A549 (cell line): ENCODE measurements around the gene ZNF710. TPM values are rescaled to one million over a fixed set of nuclear protein-coding genes. Genes with fewer than 3 reads are reported as not detected.
A peak's percentile ranks its signal among the peaks of the same experiment; 100 is the strongest.

Source experiments
- ATAC-seq, 2 experiments: fragments of 200-7000 bp in 1 of 2; fragments of >200 bp in 1 of 2; cut with Nextera tagmentation in 1 of 2; cut with Tn5 transposase in 1 of 2; 3 replicates each; pipeline versions ENCODE4 v1.8.0 to v1.9.1; 2018 to 2020; ENCODE audit warnings: mild to moderate bottlenecking in 1 of 2, moderate library complexity in 1 of 2
- CTCF ChIA-PET: fragments of 300-600 bp; sonication (Branson Sonifier 250); formaldehyde crosslinking; extraction: SDS; loops from one replicate; lab custom pipeline; 2021; ENCODE audit warnings: antibody characterized with exemption, inconsistent platforms; lab: Yijun Ruan, JAX
- POLR2A ChIA-PET: fragments of 350-600 bp; formaldehyde crosslinking; extraction: SDS; loops from one replicate; lab custom pipeline; 2021; ENCODE audit warnings: antibody characterized with exemption, inconsistent platforms; lab: Yijun Ruan, JAX
- DNase-seq, 2 experiments: peaks; one replicate each; pipeline versions ENCODE4 v3.0.0 to v3.0.0-alpha.2; 2011 to 2016; ENCODE audit warnings: low read depth in 1 of 2, low spot score in 1 of 2
- FAIRE-seq: peaks from 2 replicates; lab custom pipeline; 2011; peaks lifted over from hg19 to GRCh38; lab: Jason Lieb, UNC
- H3K27ac ChIP-seq, 2 experiments: fragments of >200 bp; sonication (Bioruptor Twin); formaldehyde crosslinking; 3 replicates each; pipeline ENCODE4 v1.5.1; 2016 to 2017
- H3K4me1 ChIP-seq: fragments of >200 bp; sonication (Bioruptor Twin); formaldehyde crosslinking; 3 replicates; pipeline ENCODE4 v1.6.1; 2016
- H3K4me2 ChIP-seq: fragments of >200 bp; sonication (Bioruptor Twin); formaldehyde crosslinking; 3 replicates; pipeline ENCODE4 v1.6.1; 2016
- H3K4me3 ChIP-seq: fragments of >200 bp; sonication (Bioruptor Twin); formaldehyde crosslinking; 3 replicates; pipeline ENCODE4 v1.5.1; 2016
- H3K9me3 ChIP-seq: fragments of >200 bp; sonication (Bioruptor Twin); formaldehyde crosslinking; 3 replicates; pipeline ENCODE4 v1.6.1; 2016
- BHLHE40 ChIP-seq: IDR thresholded peaks from 2 replicates; pipeline ENCODE4 v1.6.1; 2012; ENCODE audit warnings: low read depth, low read length, inconsistent platforms
- CHD4 ChIP-seq: fragments of 200-600 bp; sonication (generic); IDR thresholded peaks from 2 replicates; pipeline ENCODE4 v1.6.1; 2016; ENCODE audit warnings: antibody characterized with exemption, mild to moderate bottlenecking, borderline replicate concordance
- E2F6 ChIP-seq: IDR thresholded peaks from 2 replicates; pipeline ENCODE4 v1.6.1; 2012; ENCODE audit warnings: low read depth, borderline replicate concordance
- EHF ChIP-seq: fragments of 250-450 bp; sonication (Bioruptor Pico); IDR thresholded peaks from 2 replicates; pipeline ENCODE4 v1.5.0; 2020; ENCODE audit warnings: mild to moderate bottlenecking
- EP300 ChIP-seq, 2 experiments: fragments of >200 bp; sonication (Bioruptor Twin); formaldehyde crosslinking; IDR thresholded peaks; 2 replicates in 1 of 2; 3 replicates in 1 of 2; pipeline ENCODE4 v1.6.1; 2016 to 2017
- FOSL2 ChIP-seq, 2 experiments: fragments of 450-650 bp in 1 of 2; fragments of >200 bp in 1 of 2; sonication (Bioruptor Twin) in 1 of 2; formaldehyde crosslinking; IDR thresholded peaks; 2 replicates each; pipeline versions ENCODE4 v1.5.0 to v1.6.1; 2016 to 2020; ENCODE audit warnings: mild to moderate bottlenecking in 1 of 2, moderate library complexity in 1 of 2
- FOXS1 ChIP-seq: fragments of 250-450 bp; sonication (Bioruptor Pico); IDR thresholded peaks from 2 replicates; pipeline ENCODE4 v1.5.0; 2020; ENCODE audit warnings: mild to moderate bottlenecking, moderate library complexity
- GATA3 ChIP-seq: IDR thresholded peaks from 2 replicates; pipeline ENCODE4 v1.6.1; 2012; ENCODE audit warnings: borderline replicate concordance
- HEYL ChIP-seq: fragments of 250-450 bp; sonication (Bioruptor Pico); IDR thresholded peaks from 2 replicates; pipeline ENCODE4 v1.8.0; 2021; ENCODE audit warnings: mild to moderate bottlenecking, moderate library complexity
- HOXA7 ChIP-seq: fragments of 250-450 bp; sonication (Bioruptor Pico); IDR thresholded peaks from 2 replicates; pipeline ENCODE4 v1.5.0; 2020; ENCODE audit warnings: mild to moderate bottlenecking, moderate library complexity
- KDM5A ChIP-seq: fragments of 200-600 bp; sonication (generic); IDR thresholded peaks from 2 replicates; pipeline ENCODE4 v1.6.1; 2016; ENCODE audit warnings: antibody characterized with exemption, mild to moderate bottlenecking
- MAZ ChIP-seq: fragments of 150-350 bp; IDR thresholded peaks from 2 replicates; pipeline ENCODE4 v1.6.1; 2014; ENCODE audit warnings: antibody characterized with exemption, low read depth, low read length, borderline replicate concordance
- MYC ChIP-seq: IDR thresholded peaks from 2 replicates; pipeline ENCODE4 v1.6.1; 2012; ENCODE audit warnings: mild to moderate bottlenecking, inconsistent platforms, low read length, improper control_type of control experiment, borderline replicate concordance
- NR3C1 ChIP-seq: fragments of >200 bp; sonication (Bioruptor Twin); formaldehyde crosslinking; IDR thresholded peaks from 3 replicates; pipeline ENCODE4 v1.6.1; 2017
- POLR2A ChIP-seq: IDR thresholded peaks from 2 replicates; pipeline ENCODE4 v1.6.1; 2012; ENCODE audit warnings: mild to moderate bottlenecking, low read length
- RAD21 ChIP-seq, 2 experiments: fragments of >200 bp in 1 of 2; sonication (Bioruptor Twin) in 1 of 2; formaldehyde crosslinking in 1 of 2; IDR thresholded peaks in 1 of 2; conservative IDR thresholded peaks in 1 of 2; 2 replicates in 1 of 2; 3 replicates in 1 of 2; pipeline ENCODE4 v1.6.1; 2012 to 2018; ENCODE audit warnings: inconsistent platforms in 1 of 2
- RCOR1 ChIP-seq: fragments of 150-350 bp; IDR thresholded peaks from 2 replicates; pipeline ENCODE4 v1.6.1; 2014; ENCODE audit warnings: antibody characterized with exemption, low read length, low read depth
- REST ChIP-seq: fragments of 200-600 bp; sonication (generic); IDR thresholded peaks from 2 replicates; pipeline ENCODE4 v1.6.1; 2016; ENCODE audit warnings: antibody characterized with exemption, mild to moderate bottlenecking, moderate library complexity
- RFX5 ChIP-seq: fragments of 450-650 bp; IDR thresholded peaks from 2 replicates; pipeline ENCODE4 v1.7.1; 2014; ENCODE audit warnings: antibody characterized with exemption, mild to moderate bottlenecking, moderate library complexity
- SREBF2 ChIP-seq: fragments of 450-650 bp; IDR thresholded peaks from 2 replicates; pipeline ENCODE4 v1.6.1; 2014; ENCODE audit warnings: mild to moderate bottlenecking, moderate library complexity
- USF2 ChIP-seq: fragments of 450-650 bp; IDR thresholded peaks from 2 replicates; pipeline ENCODE4 v1.6.1; 2014; ENCODE audit warnings: antibody characterized with exemption
- WGBS: methylation state at CpG from one replicate; pipeline ENCODE4 v1.1.6; 2017; ENCODE audit errors: missing lambda C conversion rate; 5-methylcytosine and 5-hydroxymethylcytosine counted together
- polyA plus RNA-seq, 4 experiments: library from polyadenylated mRNA; depleted of rRNA in 3 of 4; stranded (reverse); fragments of >200 nt; fragmentation: RNase III in 1 of 4; extraction: RNeasy Plus Mini Kit Qiagen cat#74134 plus additional on column Dnase treatment in 1 of 4; gene quantifications; 2 replicates in 3 of 4; 3 replicates in 1 of 4; pipeline ENCODE4 v1.2.3, GENCODE V29; 2011 to 2017
- TF ChIP-seq, protein P1 (sequence below): fragments of >200 bp; sonication (Bioruptor Twin); formaldehyde crosslinking; IDR thresholded peaks from 2 replicates; pipeline ENCODE4 v1.6.1; 2016
- TF ChIP-seq, protein P2 (sequence below): IDR thresholded peaks from 2 replicates; pipeline ENCODE4 v1.6.1; 2012

Gene ZNF710
- polyA plus RNA-seq, 2 of the 4 experiments (the other 2 are of a cell fraction), result 2.6 to 7.8 TPM

DNA sequence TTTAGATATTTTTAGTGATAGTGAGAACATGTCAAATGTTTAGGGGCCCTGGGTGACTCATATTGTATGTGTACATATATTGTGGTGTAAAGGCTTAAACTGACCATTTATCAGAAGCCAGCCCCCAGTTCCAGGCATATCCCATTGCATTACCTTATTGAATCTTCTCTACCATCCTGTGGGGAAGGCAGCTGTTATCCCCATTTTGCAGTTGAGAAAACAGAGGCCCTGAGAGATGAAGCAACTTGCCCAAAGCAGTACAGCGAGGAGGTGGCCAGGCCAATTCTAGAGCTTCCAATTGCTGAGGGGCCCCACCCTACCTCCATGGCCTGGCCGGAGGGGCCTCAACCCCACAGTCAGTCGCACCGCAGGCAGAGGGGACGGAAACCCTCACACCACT, 47.9 kb downstream of the ZNF710 start:
- Histone ChIP-seq H3K4me2 (no peak overlapping the region), H3K4me1 (no peaks in the 10 kb centered on the region), H3K27ac (no peak overlapping the region), H3K9me3 (no peaks in the 10 kb centered on the region), H3K4me3 (no peak overlapping the region)
- DNase-seq, result no peak
- POLR2A ChIA-PET, result no interaction called here
- TF ChIP-seq HOXA7 (CRISPR knock-in tag), result no peak
- no peak for TF ChIP-seq MYC
- TF ChIP-seq, protein P1, sequence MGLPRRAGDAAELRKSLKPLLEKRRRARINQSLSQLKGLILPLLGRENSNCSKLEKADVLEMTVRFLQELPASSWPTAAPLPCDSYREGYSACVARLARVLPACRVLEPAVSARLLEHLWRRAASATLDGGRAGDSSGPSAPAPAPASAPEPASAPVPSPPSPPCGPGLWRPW, result no peak
- TF ChIP-seq SREBF2, result no peak
- TF ChIP-seq FOSL2 (IDR thresholded peaks at IDR 0.05), result no peak
- TF ChIP-seq FOSL2 (CRISPR knock-in tag; IDR thresholded peaks at IDR 0.05), result peak; percentile 5; the same call in 1 of the 2 replicates
- ATAC-seq, result no peak
- no peak for FAIRE-seq
- CTCF ChIA-PET, result interaction anchor here (0.9 to 5.0 kb wide), 12 partner anchors 14 to 308 kb away, joined by 3 to 34 read pairs (median 4); no protein-coding TSS in a partner anchor
- WGBS, result 92% methylated on average over 5 of the region's 5 CpGs

DNA sequence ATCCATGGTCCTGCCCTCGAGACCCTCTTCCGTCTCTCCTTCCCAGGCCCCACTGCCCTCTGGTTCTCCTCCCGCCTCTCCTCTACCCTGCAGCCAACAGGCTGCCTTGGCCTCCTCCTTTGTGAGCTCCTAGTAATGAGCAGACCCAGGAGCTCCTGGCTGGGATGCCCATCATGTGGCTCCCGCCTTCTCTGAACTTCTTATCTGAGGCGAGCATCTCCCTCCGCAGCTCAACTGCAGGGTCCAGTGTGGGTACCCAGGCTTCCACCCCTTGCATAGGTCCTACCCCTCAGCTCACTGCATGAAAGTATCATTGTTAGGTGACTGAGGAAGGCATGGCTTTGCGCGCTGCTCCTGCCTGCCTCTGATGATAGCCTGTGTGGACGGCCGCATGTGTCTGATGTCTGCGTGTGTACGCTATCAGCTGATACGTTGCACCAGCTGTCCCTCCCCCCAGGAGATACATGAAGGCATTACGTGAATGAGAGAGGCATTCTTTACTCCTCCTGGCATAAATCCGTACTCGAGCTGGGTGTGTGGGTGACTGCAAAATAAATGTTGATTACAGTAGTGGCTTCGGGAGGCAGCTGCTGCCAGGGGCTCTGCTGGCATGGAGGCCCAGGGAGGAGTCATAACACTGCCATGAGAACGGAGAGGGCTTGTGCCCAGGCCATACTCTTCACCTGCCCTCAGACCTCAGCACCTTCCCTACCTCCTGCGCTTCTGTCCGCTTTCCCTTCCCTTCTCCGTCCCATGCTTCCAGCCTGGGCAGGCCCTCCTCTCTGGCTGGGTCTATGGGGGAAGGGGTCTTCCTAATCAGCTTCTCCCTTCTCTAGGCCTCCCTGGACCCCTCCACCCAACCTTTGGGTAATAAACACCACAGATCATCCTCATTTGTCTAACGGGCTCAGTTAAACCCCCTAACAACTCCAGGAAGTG, 48.8 kb downstream of the ZNF710 start:
- H3K4me2 ChIP-seq, result no peak overlapping the region
- no peak overlapping the region for H3K4me3 ChIP-seq
- no peak for FAIRE-seq
- no peak overlapping the region for H3K27ac ChIP-seq
- TF ChIP-seq GATA3 (no peak), RFX5 (no peak), KDM5A (no peak), EP300 (IDR thresholded peaks at IDR 0.05) (no peak), FOXS1 (CRISPR knock-in tag) (no peak), RAD21 (conservative IDR thresholded peaks at IDR 0.05 in 1 of 2, IDR thresholded peaks at IDR 0.05 in 1 of 2) (no peak), POLR2A (no peak), CHD4 (no peak), E2F6 (no peak), HEYL (CRISPR knock-in tag) (no peak), NR3C1 (no peak), USF2 (no peak), MAZ (no peak), REST (no peak), BHLHE40 (no peak), EHF (no peak), RCOR1 (no peak)
- TF ChIP-seq, protein P2, sequence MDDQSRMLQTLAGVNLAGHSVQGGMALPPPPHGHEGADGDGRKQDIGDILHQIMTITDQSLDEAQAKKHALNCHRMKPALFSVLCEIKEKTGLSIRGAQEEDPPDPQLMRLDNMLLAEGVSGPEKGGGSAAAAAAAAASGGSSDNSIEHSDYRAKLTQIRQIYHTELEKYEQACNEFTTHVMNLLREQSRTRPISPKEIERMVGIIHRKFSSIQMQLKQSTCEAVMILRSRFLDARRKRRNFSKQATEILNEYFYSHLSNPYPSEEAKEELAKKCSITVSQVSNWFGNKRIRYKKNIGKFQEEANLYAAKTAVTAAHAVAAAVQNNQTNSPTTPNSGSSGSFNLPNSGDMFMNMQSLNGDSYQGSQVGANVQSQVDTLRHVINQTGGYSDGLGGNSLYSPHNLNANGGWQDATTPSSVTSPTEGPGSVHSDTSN, result no peak
- TF ChIP-seq, protein P1, result no peak
- TF ChIP-seq, all 56 proteins: peak for 0
- CTCF ChIA-PET, result interaction anchor here (0.8 to 5.0 kb wide), 9 partner anchors 13 to 297 kb away, joined by 3 to 34 read pairs (median 4); no protein-coding TSS in a partner anchor
- WGBS, result 88% methylated on average over 22 of the region's 22 CpGs
- POLR2A ChIA-PET, result no interaction called here
- DNase-seq, result no peak
- no peaks in the 10 kb centered on the region for H3K9me3 ChIP-seq
- peak in 1 of 2 experiments; percentile 10; a peak in 3 of 6 replicates for ATAC-seq
- H3K4me1 ChIP-seq, result peaks cover 8% of the 10 kb centered on the region
